GM12878 (cell line): Measurements from ENCODE around the gene CBLB. TPM values are rescaled to one million over a fixed set of nuclear protein-coding genes. Genes with fewer than 3 reads are reported as not detected.

Source experiments
- ATAC-seq: fragments of 200-7000 bp; cut with Tn5 transposase; 3 replicates; pipeline ENCODE4 v1.9.1; 2020; ENCODE audit warnings: mild to moderate bottlenecking, moderate library complexity
- BruUV-seq: library from RNA; stranded (reverse); fragments of 400-500 nt; replicated peaks from 2 replicates; lab custom pipeline; 2021; lab: Mats Ljungman, UMichigan
- CTCF ChIA-PET: fragments of 300-600 bp; sonication (Branson Sonifier 250); formaldehyde crosslinking; extraction: SDS; loops from one replicate; lab custom pipeline; 2021; ENCODE audit warnings: inconsistent platforms; lab: Yijun Ruan, JAX
- POLR2A ChIA-PET: fragments of 350-600 bp; formaldehyde crosslinking; extraction: SDS; loops from one replicate; lab custom pipeline; 2021; ENCODE audit warnings: inconsistent platforms; lab: Charles Lee
- RAD21 ChIA-PET: fragments of 300-600 bp; sonication (Branson Sonifier 250); formaldehyde crosslinking; loops from one replicate; lab custom pipeline; 2023; ENCODE audit warnings: antibody characterized with exemption; ENCODE audit not compliant: unreplicated experiment; lab: Charles Lee
- SMC1A ChIA-PET: fragments of 300-600 bp; sonication (Branson Sonifier 250); formaldehyde crosslinking; loops from one replicate; lab custom pipeline; 2023; ENCODE audit not compliant: unreplicated experiment, uncharacterized antibody; lab: Charles Lee
- DNase-seq: peaks from one replicate; pipeline ENCODE4 v3.0.0-alpha.2; 2011; ENCODE audit warnings: low read depth, low spot score
- FAIRE-seq: peaks from 3 replicates; lab custom pipeline; 2011; peaks lifted over from hg19 to GRCh38; lab: Jason Lieb, UNC
- H2AFZ ChIP-seq: 2 replicates; pipeline ENCODE4 v1.6.0; 2011; ENCODE audit warnings: low read depth, low read length, control low read depth; ENCODE audit not compliant: control insufficient read depth
- H3K27ac ChIP-seq: 2 replicates; pipeline ENCODE4 v1.5.1; 2011; ENCODE audit warnings: control low read depth; ENCODE audit not compliant: control insufficient read depth, insufficient read depth
- H3K27me3 ChIP-seq, 2 experiments: replicated peaks in 1 of 2; 2 replicates each; pipeline versions ENCODE4 v1.6.0 to v1.6.1; 2011; ENCODE audit warnings: low read length in 1 of 2; ENCODE audit not compliant: control insufficient read depth in 2 of 2, insufficient read depth in 2 of 2
- H3K36me3 ChIP-seq, 2 experiments: 2 replicates each; pipeline ENCODE4 v1.5.1; 2011; ENCODE audit warnings: low read length in 1 of 2; ENCODE audit not compliant: control insufficient read depth in 2 of 2, insufficient read depth in 2 of 2
- H3K4me1 ChIP-seq: 2 replicates; pipeline ENCODE4 v1.6.1; 2011; ENCODE audit warnings: mild to moderate bottlenecking, low read length, moderate library complexity, mixed read lengths; ENCODE audit not compliant: control insufficient read depth, insufficient read depth
- H3K4me2 ChIP-seq: 2 replicates; pipeline ENCODE4 v1.6.0; 2011; ENCODE audit warnings: control low read depth; ENCODE audit not compliant: control insufficient read depth, insufficient read depth
- H3K4me3 ChIP-seq: fragments of 200-600 bp; sonication (generic); 2 replicates; pipeline ENCODE4 v1.5.1; 2016
- H3K79me2 ChIP-seq: 2 replicates; pipeline ENCODE4 v1.6.0; 2011; ENCODE audit warnings: low read length; ENCODE audit not compliant: control insufficient read depth, insufficient read depth
- H3K9ac ChIP-seq: 2 replicates; pipeline ENCODE4 v1.8.0; 2011; ENCODE audit warnings: low read length, control low read depth, mixed read lengths; ENCODE audit not compliant: control insufficient read depth, insufficient read depth
- H3K9me3 ChIP-seq: replicated peaks from 3 replicates; pipeline ENCODE4 v1.5.1; 2011; ENCODE audit warnings: mild to moderate bottlenecking, low read length; ENCODE audit not compliant: control insufficient read depth, insufficient read depth
- H4K20me1 ChIP-seq: 2 replicates; pipeline ENCODE4 v1.6.0; 2011; ENCODE audit not compliant: control insufficient read depth, insufficient read depth
- ASH2L ChIP-seq: fragments of 300-600, 200-600 bp; sonication (generic); IDR thresholded peaks from 2 replicates; pipeline ENCODE4 v1.6.1; 2017; ENCODE audit warnings: low read depth, mild to moderate bottlenecking, borderline replicate concordance
- CBFB ChIP-seq: IDR thresholded peaks from 2 replicates; pipeline ENCODE4 v1.6.1; 2016; ENCODE audit warnings: antibody characterized with exemption, low read depth
- CBX3 ChIP-seq: fragments of 200-600 bp; sonication (generic); IDR thresholded peaks from 2 replicates; pipeline ENCODE4 v1.6.1; 2016; ENCODE audit warnings: low read depth, borderline replicate concordance
- IKZF2 ChIP-seq, 2 experiments: fragments of 450-650 bp; IDR thresholded peaks; 2 replicates each; pipeline ENCODE4 v1.6.1; 2017; ENCODE audit warnings: mild to moderate bottlenecking in 2 of 2, moderate library complexity in 2 of 2
- KLF5 ChIP-seq: fragments of 450-650 bp; IDR thresholded peaks from 2 replicates; pipeline ENCODE4 v1.6.1; 2014; ENCODE audit warnings: mild to moderate bottlenecking; ENCODE audit not compliant: partially characterized antibody
- MXI1 ChIP-seq: fragments of 150-350 bp; IDR thresholded peaks from 2 replicates; pipeline ENCODE4 v1.6.1; 2011; ENCODE audit warnings: low read depth, mild to moderate bottlenecking, inconsistent platforms, low read length, improper control_type of control experiment
- NR2F1 ChIP-seq: fragments of 450-650 bp; conservative IDR thresholded peaks from 2 replicates; pipeline ENCODE4 v1.6.1; 2017; ENCODE audit warnings: mild to moderate bottlenecking
- RBBP5 ChIP-seq: fragments of 200-600 bp; sonication (generic); conservative IDR thresholded peaks from 2 replicates; pipeline ENCODE4 v1.6.1; 2016
- SIX5 ChIP-seq: IDR thresholded peaks from 2 replicates; pipeline ENCODE4 v1.6.1; 2011; ENCODE audit warnings: mild to moderate bottlenecking, low read depth, low read length, moderate library complexity; ENCODE audit not compliant: severe bottlenecking
- SMAD1 ChIP-seq: fragments of 450-650 bp; IDR thresholded peaks from 2 replicates; pipeline ENCODE4 v1.6.1; 2018; ENCODE audit warnings: mild to moderate bottlenecking, low read depth; ENCODE audit not compliant: partially characterized antibody
- TCF3 ChIP-seq: IDR thresholded peaks from 2 replicates; pipeline ENCODE4 v1.6.1; 2012; ENCODE audit warnings: low read depth, mild to moderate bottlenecking, low read length, borderline replicate concordance; ENCODE audit not compliant: insufficient read depth
- ZBED1 ChIP-seq: IDR thresholded peaks from 2 replicates; pipeline ENCODE4 v1.6.1; 2016; ENCODE audit warnings: borderline replicate concordance
- ZNF217 ChIP-seq: fragments of 450-650 bp; IDR thresholded peaks from 2 replicates; pipeline ENCODE4 v1.6.1; 2017; ENCODE audit warnings: antibody characterized with exemption, mild to moderate bottlenecking
- ZNF687 ChIP-seq: fragments of 450-650 bp; IDR thresholded peaks from 2 replicates; pipeline ENCODE4 v1.6.1; 2017; ENCODE audit warnings: mild to moderate bottlenecking, moderate library complexity
- ZSCAN29 ChIP-seq: fragments of 450-650 bp; IDR thresholded peaks from 2 replicates; pipeline ENCODE4 v1.6.1; 2017; ENCODE audit warnings: mild to moderate bottlenecking, moderate library complexity
- WGBS: methylation state at CpG from one replicate; pipeline ENCODE4 v1.1.6; 2016; ENCODE audit warnings: low lambda C conversion rate; ENCODE audit not compliant: insufficient replicate concordance, insufficient coverage; ENCODE audit errors: missing lambda C conversion rate; 5-methylcytosine and 5-hydroxymethylcytosine counted together
- in situ Hi-C: fragments of 300-500 bp; cut with MboI; formaldehyde crosslinking; loops from 9 replicates; pipeline ENCODE4 v1.14.3; 2018; ENCODE audit warnings: mixed read lengths
- intact Hi-C: fragments of 100-400 bp; cut with micrococcal nuclease; formaldehyde crosslinking; loops from one replicate; pipeline ENCODE4 v1.14.2; 2022; ENCODE audit not compliant: unreplicated experiment
- polyA plus RNA-seq, 11 experiments: library from polyadenylated mRNA; depleted of rRNA in 4 of 11; unstranded in 6 of 11; stranded (reverse) in 5 of 11; fragments of >200 nt; fragmentation: Nextera tagmentation in 4 of 11; fragmentation: Illumina TruSeq in 1 of 11; extraction: Ambion mirVana in 4 of 11; extraction: Trizol in 1 of 11; gene quantifications; 1 replicate in 1 of 11; 2 replicates in 10 of 11; pipeline versions ENCODE4 v1.2.1 to v1.2.3, GENCODE V29; 2011 to 2016; ENCODE audit warnings: inconsistent platforms in 2 of 11, missing spikeins in 2 of 11, low read depth in 1 of 11
- total RNA-seq, 4 experiments: library from RNA; depleted of rRNA in 3 of 4; stranded (reverse); fragments of >200 nt in 3 of 4; fragmentation: Illumina TruSeq in 1 of 4; extraction: Trizol in 1 of 4; gene quantifications; 2 replicates each; pipeline versions ENCODE4 v1.2.1 to v1.2.3, GENCODE V29; 2013 to 2021

The CBLB gene
- total and polyA plus RNA-seq, 10 of the 15 experiments (the other 5 are each of a cell fraction or from before 2014, with no cell fraction given) = 17.2 to 107 (median 41.9) TPM

- RAD21 ChIA-PET = interaction anchor here (1.4 to 2.8 kb wide), 2 partner anchors 10 to 13 kb away, joined by 4 to 6 read pairs; no protein-coding TSS in a partner anchor
- SMC1A ChIA-PET = interaction anchor here (0.9 to 2.9 kb wide), 12 partner anchors 9 to 787 kb away, joined by 3 to 11 read pairs (median 4); no protein-coding TSS in a partner anchor
- in situ Hi-C loops (no loop called here), intact Hi-C loops (no loop called here)
- H3K4me1 ChIP-seq = no peaks in the 10 kb centered on the region
- peaks cover 17% of the 10 kb centered on the region for H3K79me2 ChIP-seq
- CTCF ChIA-PET = interaction anchor here (0.7 to 1.5 kb wide), 3 partner anchors 10 to 1273 kb away, joined by 3 to 4 read pairs (median 3); no protein-coding TSS in a partner anchor
- H4K20me1 ChIP-seq = no peaks in the 10 kb centered on the region
- H3K9ac ChIP-seq = no peak overlapping the region
- DNase-seq (no peak), FAIRE-seq (no peak), ATAC-seq (no peak)
- 98% methylated on average over 3 of the region's 3 CpGs for WGBS
- no peak overlapping the region for H2AFZ ChIP-seq
- H3K9me3 ChIP-seq = peaks cover 4% of the 10 kb centered on the region; the same call in 2 of the 3 replicates
- no peak overlapping the region for H3K4me2 ChIP-seq
- no peak overlapping the region for H3K4me3 ChIP-seq
- TF ChIP-seq MXI1 (no peak), ZNF217 (no peak), SIX5 (no peak), ZSCAN29 (no peak), KLF5 (no peak), IKZF2 (IDR thresholded peaks at IDR 0.05) (no peak), CBX3 (no peak), ZBED1 (no peak), NR2F1 (no peak), CBFB (no peak), ASH2L (no peak), ZNF687 (no peak), TCF3 (no peak), RBBP5 (no peak), SMAD1 (no peak)
- no TSS peak for BruUV-seq
- H3K27me3 ChIP-seq = no peaks in the 10 kb centered on the region
- POLR2A ChIA-PET = interaction anchor here (0.6 to 1.2 kb wide), 2 partner anchors 13 to 41 kb away, joined by 3 read pairs; no protein-coding TSS in a partner anchor
- no peaks in the 10 kb centered on the region; a peak in 2 of 4 replicates for H3K36me3 ChIP-seq
- H3K27ac ChIP-seq = no peak overlapping the region
These were observed 80.2 kb downstream of the CBLB start for GRCh38 chr3:105788593-105788992.
